Thoracic aorta endothelial cell (primary cell): ENCODE results near the gene BRS3. TPM values are rescaled to one million over a fixed set of nuclear protein-coding genes. Genes with fewer than 3 reads are reported as not detected.

Source experiments
- total RNA-seq: library from RNA; depleted of rRNA; stranded (reverse); fragments of >200 nt; gene quantifications from 2 replicates; pipeline ENCODE4 v1.2.3, GENCODE V29; 2012

Gene BRS3
- total RNA-seq, result not detected in 2 replicates

GRCh38 chrX:136487647-136488046, at the start of gene BRS3:
Gene BRS3, plus strand, starts transcription at chrX:136487947. Its CDS starts 168 bp downstream, at chrX:136488115.

GRCh38 chrX:136497556-136498052, 9.9 kb downstream of the BRS3 start, which contains the start of gene HTATSF1:
Gene HTATSF1, plus strand, starts transcription at chrX:136497592. Its CDS starts 93 bp downstream, at chrX:136497685.

GRCh38 chrX:136531951-136532350, 44.2 kb downstream of the BRS3 start, which contains the start of gene VGLL1:
Gene VGLL1, plus strand, starts transcription at chrX:136532215. Its CDS starts 3,806 bp downstream, at chrX:136536021.

Other genes with a start within 250 kb of the BRS3 start
- 21.4 and 22.3 TPM in 2 replicates for gene MAP7D3, start 236.5 kb upstream of the BRS3 start, total RNA-seq
- gene ADGRG4, start 187.0 kb upstream of the BRS3 start, total RNA-seq, result under 0.01 TPM in 1 of 2 replicates, not detected in the other
- gene HTATSF1, start 9.6 kb downstream of the BRS3 start, total RNA-seq, result 26.6 and 30.9 TPM in 2 replicates
- gene VGLL1, start 44.3 kb downstream of the BRS3 start, total RNA-seq, result not detected in 2 replicates
- not detected in 2 replicates for gene CD40LG, start 160.2 kb downstream of the BRS3 start, total RNA-seq